Measurements from ENCODE around the gene MSL3.

The MSL3 gene

DNA sequence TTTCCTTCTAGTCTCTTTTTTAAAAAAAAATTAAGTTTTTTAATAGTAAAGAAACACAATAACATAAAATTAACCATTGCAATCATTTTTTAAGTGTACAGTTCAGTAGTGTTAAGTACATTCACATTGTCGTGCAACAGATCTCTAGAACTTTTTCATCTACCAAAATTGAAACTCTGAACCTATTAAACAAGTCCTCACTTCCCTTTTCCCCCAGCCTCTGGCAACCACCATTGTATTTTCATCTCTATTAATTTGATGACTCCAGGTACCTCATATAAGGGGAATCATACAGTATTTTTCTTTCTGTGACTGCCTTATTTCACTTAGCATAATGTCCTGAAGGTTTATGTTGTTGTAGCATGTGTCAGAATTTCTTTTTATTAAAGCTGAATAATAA, 31.8 kb downstream of the MSL3 start:
- DNase-seq (ENCODE audit: low read depth) = no peak
- no peaks in the 10 kb centered on the region for H3K9me3 ChIP-seq (ENCODE audit: control insufficient read depth, low read length)
- H3K27me3 ChIP-seq (replicated peaks; ENCODE audit: control insufficient read depth, insufficient read depth, low read length) = no peaks in the 10 kb centered on the region
- H3K9ac ChIP-seq (ENCODE audit: low read length) = no peak overlapping the region
- H3K4me1 ChIP-seq (ENCODE audit: control insufficient read depth, insufficient read depth, low read length) = no peaks in the 10 kb centered on the region
- H3K36me3 ChIP-seq (ENCODE audit: control insufficient read depth, insufficient read depth, low read length, severe bottlenecking) = no peaks in the 10 kb centered on the region
- no peak overlapping the region for H3K4me3 ChIP-seq (ENCODE audit: low read length)

DNA sequence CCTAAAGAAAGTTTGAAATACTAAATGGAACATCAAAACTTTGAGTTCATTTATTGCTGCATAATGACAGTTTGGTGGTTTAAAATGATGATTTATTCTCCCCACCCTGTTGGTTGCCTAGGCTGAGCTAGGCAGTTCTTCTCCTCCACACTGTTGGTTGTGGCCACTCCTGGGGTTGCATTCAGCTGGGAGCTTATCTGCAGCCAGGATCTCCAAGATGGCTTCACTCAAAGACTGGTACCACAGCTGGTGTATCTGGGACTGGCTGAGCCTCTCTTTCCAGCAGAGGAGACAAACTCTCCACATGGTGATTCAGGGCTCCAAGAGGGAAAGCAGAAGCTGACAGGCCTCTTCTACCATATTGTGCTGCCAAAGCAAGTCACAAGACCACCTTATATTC, 33.1 kb downstream of the MSL3 start:
- H3K9me3 ChIP-seq (ENCODE audit: control insufficient read depth, low read length) = no peaks in the 10 kb centered on the region
- no peaks in the 10 kb centered on the region for H3K4me1 ChIP-seq (ENCODE audit: control insufficient read depth, insufficient read depth, low read length)
- no peaks in the 10 kb centered on the region for H3K36me3 ChIP-seq (ENCODE audit: control insufficient read depth, insufficient read depth, low read length, severe bottlenecking)
- no peaks in the 10 kb centered on the region for H3K27me3 ChIP-seq (replicated peaks; ENCODE audit: control insufficient read depth, insufficient read depth, low read length)
- H3K9ac ChIP-seq (ENCODE audit: low read length) = no peak overlapping the region
- DNase-seq (ENCODE audit: low read depth) = no peak
- no peak overlapping the region for H3K4me3 ChIP-seq (ENCODE audit: low read length)

DNA sequence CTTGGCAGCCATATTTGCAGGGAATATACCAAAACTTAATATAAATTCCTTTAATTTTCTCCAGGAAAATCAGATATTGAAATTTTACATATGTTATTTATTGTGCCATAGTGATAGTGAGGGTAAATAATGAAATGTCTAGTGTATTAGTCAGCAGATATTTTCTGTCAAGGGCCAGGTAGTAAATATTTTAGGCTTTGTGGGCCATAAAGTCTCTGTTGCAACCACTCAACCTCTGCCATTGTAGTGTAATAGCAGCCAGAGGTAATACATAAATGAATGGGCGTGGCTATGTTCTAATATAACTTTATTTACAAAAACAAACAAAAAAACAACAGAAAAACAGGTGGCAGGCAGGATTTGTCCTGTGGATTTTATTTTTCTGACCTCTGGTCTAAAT, 33.5 kb downstream of the MSL3 start:
- DNase-seq (ENCODE audit: low read depth) = no peak
- no peaks in the 10 kb centered on the region for H3K9me3 ChIP-seq (ENCODE audit: control insufficient read depth, low read length)
- H3K4me3 ChIP-seq (ENCODE audit: low read length) = no peak overlapping the region
- H3K27me3 ChIP-seq (replicated peaks; ENCODE audit: control insufficient read depth, insufficient read depth, low read length) = no peaks in the 10 kb centered on the region
- H3K9ac ChIP-seq (ENCODE audit: low read length) = no peak overlapping the region
- H3K4me1 ChIP-seq (ENCODE audit: control insufficient read depth, insufficient read depth, low read length) = no peaks in the 10 kb centered on the region
- H3K36me3 ChIP-seq (ENCODE audit: control insufficient read depth, insufficient read depth, low read length, severe bottlenecking) = no peaks in the 10 kb centered on the region

DNA sequence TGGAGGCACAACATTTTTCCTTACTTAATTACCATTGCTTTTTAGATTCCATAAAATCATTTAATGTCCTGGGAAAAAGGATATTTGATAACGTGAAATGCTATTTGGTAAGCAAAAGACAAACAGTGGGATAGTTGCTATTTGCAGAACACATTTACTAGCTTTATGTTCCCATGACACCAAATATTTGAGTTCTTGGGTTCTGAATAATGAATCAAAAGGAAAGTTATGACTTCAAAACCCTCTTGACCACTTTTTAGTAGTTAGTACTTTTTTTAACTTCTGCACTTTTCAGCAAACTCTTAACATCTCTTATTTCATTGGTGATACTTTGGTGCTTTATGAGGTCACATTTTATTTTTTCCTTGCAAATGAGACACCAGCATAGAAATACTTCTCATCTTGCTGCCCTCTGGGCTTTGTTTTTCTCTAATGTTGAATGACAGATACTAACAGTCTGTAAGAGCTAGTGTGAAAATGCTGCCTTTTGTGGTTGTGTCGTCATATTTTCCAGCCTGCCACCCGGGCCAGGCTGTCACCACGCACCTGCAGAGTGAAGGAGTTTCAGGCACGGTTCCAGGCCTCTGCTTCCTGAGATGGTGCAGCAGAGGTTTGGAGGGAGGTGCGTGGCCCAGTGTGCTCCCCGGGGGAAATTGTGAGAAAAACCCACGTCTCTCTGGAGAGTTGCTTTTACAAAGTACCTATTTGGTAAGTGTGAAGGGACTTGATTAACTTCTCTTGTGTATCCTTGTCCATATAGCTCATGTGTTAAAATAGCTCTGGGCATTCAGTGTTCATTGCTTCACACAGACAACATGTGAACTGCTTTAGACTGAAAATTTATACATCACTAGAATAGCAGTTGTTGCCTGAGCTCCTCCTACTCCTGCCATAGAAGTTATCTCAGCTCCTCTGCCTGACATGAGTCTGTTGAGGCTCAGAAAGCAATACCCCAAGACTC, 34.7 kb downstream of the MSL3 start:
- Histone ChIP-seq H3K9me3 (ENCODE audit: control insufficient read depth, low read length) (no peaks in the 10 kb centered on the region), H3K27me3 (replicated peaks; ENCODE audit: control insufficient read depth, insufficient read depth, low read length) (no peaks in the 10 kb centered on the region), H3K4me1 (ENCODE audit: control insufficient read depth, insufficient read depth, low read length) (no peaks in the 10 kb centered on the region), H3K9ac (ENCODE audit: low read length) (no peak overlapping the region), H3K36me3 (ENCODE audit: control insufficient read depth, insufficient read depth, low read length, severe bottlenecking) (no peaks in the 10 kb centered on the region), H3K4me3 (ENCODE audit: low read length) (no peak overlapping the region)
- DNase-seq (ENCODE audit: low read depth) = no peak

DNA sequence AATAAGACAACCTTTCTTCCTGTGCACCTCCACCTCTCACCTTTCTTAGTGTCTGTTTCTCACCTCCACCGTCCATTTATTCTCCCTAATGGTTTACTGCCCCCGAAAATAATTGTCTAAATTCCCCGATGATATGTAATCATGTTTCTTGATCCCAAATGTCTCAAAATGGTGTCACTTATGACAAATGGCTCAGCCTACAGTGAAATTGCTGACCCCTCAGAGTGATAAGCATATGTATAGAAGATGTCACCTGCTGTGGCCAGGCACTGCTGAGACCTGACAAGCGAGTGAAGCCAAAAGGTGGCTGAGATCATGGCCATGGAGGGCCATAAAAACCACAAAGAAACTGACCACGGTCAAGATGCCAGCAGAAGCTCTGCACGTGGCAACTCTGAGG, 35.7 kb downstream of the MSL3 start:
- Histone ChIP-seq H3K9me3 (ENCODE audit: control insufficient read depth, low read length) (no peaks in the 10 kb centered on the region), H3K27me3 (replicated peaks; ENCODE audit: control insufficient read depth, insufficient read depth, low read length) (no peaks in the 10 kb centered on the region), H3K9ac (ENCODE audit: low read length) (no peak overlapping the region), H3K4me1 (ENCODE audit: control insufficient read depth, insufficient read depth, low read length) (no peaks in the 10 kb centered on the region), H3K4me3 (ENCODE audit: low read length) (no peak overlapping the region), H3K36me3 (ENCODE audit: control insufficient read depth, insufficient read depth, low read length, severe bottlenecking) (no peaks in the 10 kb centered on the region)
- no peak for DNase-seq (ENCODE audit: low read depth)

DNA sequence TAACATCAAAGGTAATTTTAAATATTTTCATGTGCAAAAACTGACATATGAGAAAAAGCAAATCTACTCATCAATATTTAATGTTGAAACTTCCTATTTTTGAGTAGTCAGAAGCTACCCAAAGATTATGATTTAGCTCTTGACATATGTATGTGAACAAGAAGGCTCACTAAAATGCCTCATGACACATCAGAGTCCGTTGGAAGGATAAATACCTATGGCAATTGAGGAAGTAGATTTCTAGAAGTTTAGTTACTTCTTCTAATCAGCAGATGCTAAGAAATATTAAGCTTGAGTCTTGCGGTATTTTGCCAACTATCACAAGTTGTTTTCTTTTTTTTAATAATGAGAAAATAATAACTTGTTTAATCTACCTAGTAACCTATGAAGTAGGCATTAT, 55.3 kb downstream of the MSL3 start:
- no peak for DNase-seq (ENCODE audit: low read depth)

More for the DNA sequence above, 55.3 kb downstream of the MSL3 start:
- no peaks in the 10 kb centered on the region for H3K4me1 ChIP-seq (ENCODE audit: control insufficient read depth, insufficient read depth, low read length)
- H3K9me3 ChIP-seq (ENCODE audit: control insufficient read depth, low read length) = no peaks in the 10 kb centered on the region
- H3K27me3 ChIP-seq (replicated peaks; ENCODE audit: control insufficient read depth, insufficient read depth, low read length) = peaks cover 17% of the 10 kb centered on the region
- no peak overlapping the region for H3K4me3 ChIP-seq (ENCODE audit: low read length)
- no peaks in the 10 kb centered on the region for H3K36me3 ChIP-seq (ENCODE audit: control insufficient read depth, insufficient read depth, low read length, severe bottlenecking)
- H3K9ac ChIP-seq (ENCODE audit: low read length) = no peak overlapping the region

Measured in adipocyte (in vitro differentiated cells).